CD1c-positive myeloid dendritic cell (primary cell): Measurements from ENCODE around the gene AGPAT1.
"Not testable (repeated sequence)": the region's sequence is repeated elsewhere in the genome, so short reads cannot be mapped to it uniquely, and the experiment has no call there.

Source experiments
- DNase-seq: peaks from one replicate; pipeline ENCODE4 v3.0.0-alpha.2; 2016; ENCODE audit errors: extremely low spot score

Gene AGPAT1

DNA sequence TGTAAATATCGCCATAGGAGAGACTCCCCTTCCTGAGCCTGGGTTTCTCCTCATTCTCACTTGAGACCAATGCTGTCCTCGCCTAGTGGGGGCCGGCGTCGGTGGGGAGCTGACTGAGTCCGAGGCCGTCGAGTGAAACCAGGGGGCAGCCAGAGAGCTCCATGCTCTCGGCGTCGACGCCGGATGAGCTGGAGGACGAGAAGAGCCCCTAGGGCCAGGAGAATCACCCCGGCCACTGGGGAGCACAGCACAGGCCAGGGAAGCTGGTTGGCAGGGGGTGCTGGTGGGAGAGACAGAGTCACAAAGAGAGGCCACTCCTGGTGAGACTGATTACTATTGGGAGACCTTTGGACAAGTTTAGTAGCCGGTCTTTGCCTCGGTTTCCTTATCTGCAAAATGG, 23.0 kb upstream of the AGPAT1 start:
- DNase-seq, result no peak

DNA sequence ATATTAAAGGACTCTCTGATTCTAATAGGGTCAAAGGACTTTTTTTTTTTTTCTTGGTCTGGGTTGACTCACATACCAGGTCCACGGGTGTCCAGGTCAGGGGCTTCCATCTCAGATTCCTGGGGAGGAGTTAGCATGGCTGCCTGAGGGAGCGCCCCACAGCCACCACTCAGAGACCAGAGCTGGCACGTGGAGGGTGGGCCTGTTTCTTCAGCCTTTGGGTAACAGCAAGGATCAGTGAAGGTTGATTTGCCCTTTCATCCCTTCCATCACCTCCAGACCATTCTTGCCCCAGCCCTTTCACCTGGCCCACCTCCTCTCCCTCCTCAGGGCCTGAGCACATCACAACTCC, 22.4 kb upstream of the AGPAT1 start:
- no peak for DNase-seq

GRCh38 chr6:32196682-32197616, 21.1 kb upstream of the AGPAT1 start:
- DNase-seq, result peak; percentile 50

DNA sequence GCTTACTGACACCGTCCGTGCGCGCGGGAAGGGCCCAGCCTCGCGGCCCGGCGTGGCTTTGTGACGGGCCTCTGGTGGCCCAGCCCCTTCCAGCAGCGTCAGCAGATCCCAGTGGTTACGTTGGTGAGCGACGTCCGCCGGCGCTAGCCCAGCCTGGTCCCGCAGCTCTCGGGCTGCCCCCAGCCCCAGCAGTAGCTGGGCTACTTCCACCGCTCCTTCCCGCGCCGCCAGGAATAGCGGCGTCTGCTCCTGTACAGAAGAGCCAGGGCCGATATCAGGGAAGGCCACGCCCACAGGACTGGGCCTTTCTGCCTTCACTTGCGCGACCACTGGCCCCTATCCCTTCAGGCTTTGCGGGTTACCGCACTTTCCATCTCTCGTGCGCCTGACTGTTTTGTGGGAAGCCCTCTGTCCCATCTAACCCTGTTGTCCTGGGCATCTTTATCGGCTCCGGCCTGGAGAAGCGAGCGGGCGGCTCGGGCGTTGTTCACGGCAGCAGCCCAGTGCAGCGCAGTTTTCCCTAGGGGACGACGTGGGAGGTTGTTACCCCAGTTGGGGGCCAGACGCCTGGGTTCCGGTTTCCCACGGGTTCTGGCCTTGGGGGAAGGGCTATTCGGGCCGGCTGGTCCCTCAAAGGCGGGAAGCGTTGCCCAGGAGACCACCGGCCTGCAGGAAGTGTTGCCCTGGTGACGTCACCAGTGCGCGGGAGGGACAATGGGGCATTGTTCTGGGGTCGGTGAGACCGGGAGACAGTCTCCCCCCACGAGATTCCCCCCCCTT, 20.2 kb upstream of the AGPAT1 start:
- peak; percentile 65 for DNase-seq

GRCh38 chr6:32195652-32195901, 19.7 kb upstream of the AGPAT1 start:
- peak; percentile 100 for DNase-seq

DNA sequence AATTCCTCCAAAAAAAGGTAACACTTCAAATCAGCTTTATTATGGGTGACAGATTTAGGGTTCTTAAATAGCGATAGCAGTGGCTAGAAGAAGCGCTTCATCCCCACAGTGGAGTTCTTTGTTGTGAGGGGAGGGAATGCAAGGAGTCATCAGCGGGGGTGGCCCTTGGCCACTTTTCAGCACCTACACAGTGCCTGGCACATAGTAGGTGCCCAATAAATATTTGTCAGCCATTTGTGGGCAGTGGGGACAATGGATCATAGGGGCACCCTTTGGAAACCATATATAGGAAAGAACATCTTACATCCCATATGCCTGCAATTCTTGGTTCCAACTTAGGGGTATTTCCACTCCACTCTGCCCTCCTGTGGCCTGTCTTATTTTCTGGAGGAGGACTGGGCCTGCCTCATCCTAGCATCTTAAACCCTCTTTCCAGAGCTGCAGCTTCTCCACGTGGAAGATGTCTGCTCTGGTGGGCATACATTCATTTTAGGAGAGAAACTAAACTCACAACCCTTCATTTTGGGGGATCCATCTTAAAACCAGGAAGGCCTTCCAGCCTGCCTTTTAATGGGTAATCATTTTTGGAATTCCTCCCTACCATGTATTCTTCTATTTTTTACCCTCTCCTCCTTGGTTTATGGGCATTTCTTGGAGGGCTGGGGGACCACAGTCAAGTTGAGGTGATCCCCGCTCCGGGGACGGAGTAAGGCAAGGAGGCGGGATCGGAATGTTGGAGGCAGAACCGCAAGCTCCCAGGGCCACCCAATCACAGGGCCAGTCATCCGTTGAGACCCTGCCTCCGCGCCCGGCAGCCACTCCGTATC, 19.2 kb upstream of the AGPAT1 start:
- peak; percentile 70 for DNase-seq

- no peak for DNase-seq
These were observed 18.5 kb upstream of the AGPAT1 start for GRCh38 chr6:32194388-32194787.

GRCh38 chr6:32193096-32193495, 17.2 kb upstream of the AGPAT1 start:
- not testable (repeated sequence) for DNase-seq

GRCh38 chr6:32192608-32193039, 16.7 kb upstream of the AGPAT1 start, which contains the start of gene GPSM3:
Gene GPSM3 (minus strand): TSS chr6:32192643. CDS start chr6:32192513, 130 bp downstream.
- DNase-seq, result peak; percentile 65

- no peak for DNase-seq
These were observed 16.1 kb upstream of the AGPAT1 start for GRCh38 chr6:32191696-32192607.

- DNase-seq, result no peak
These were observed 15.2 kb upstream of the AGPAT1 start for GRCh38 chr6:32190911-32191677.

DNA sequence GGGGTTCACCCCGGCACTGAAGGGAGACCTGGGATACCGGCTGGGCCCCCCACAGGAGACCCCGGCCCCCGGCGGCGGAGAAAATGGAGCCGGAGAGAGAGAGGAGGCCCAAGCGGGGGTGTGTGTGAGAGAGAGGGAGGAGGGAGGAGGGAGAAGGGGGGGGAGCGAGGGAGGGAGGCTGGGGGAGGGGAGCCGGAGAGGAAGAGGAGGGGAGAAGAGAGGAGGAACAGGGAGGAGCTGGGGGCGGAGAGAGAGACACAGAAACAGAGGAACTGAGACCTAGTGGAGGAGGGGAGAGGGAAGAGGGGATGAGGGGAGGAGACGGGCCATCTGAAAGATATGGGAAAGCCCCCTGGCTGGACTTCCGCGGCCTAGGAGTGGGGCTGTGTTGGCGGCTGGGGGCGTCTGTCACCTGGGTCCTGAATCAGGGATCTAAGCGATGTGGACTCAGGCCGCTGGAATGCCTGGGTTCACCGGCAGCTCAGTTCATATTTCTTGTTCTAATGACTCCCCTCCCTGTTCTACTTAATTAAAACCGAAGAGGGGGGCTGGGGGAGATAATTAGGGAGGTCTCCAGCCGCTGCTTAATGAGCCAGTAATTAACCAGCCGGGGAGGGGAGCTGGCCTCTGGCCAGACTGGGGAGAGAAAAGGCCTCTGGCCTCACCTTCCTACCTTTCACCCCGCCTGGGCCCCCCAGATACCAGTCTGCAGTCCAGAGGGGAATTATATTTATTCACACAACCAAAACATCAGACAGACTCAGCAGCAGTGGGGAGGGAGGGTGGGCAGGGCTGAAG, 14.4 kb upstream of the AGPAT1 start, which contains the start of gene PBX2:
TSS of gene PBX2 (minus strand) at position 149 of the 798 bp plus-strand sequence. CDS start 287 bp downstream, outside the sequence.
- peak; percentile 84 for DNase-seq

GRCh38 chr6:32189742-32190053, 13.8 kb upstream of the AGPAT1 start:
- DNase-seq, result no peak

DNA sequence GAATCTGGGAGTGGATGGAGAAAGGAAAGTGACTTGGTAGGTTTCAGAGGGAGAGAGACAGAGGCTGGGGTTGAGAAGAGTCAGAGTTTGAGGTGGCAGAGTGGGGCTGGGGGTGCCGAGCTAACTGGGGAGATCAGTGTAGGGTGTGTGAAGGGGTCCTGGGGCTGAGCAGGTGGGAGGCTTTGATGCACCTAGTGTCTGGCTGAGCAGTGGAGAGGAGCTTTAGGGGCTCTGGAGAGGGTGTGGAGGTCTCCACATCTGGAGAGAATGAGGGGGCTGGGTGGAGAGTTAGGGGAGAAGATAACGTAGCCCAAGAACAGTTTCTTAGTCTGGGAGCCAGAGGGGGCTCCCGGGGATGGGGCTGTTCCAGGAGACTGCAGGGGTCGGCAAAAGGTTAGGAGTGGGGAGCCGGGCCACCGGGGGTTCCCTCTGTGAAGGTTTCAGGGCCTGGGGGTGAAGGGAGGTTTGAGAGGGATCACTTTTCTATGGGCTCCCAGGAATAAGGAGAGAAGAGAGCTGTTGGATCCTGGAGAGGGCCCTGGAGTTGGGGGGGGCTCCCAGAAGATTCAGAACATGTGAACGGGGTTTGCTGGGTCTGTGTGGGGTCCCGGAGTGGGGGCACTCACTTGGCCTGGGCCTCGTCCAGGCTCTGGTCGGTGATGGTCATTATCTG, 13.3 kb upstream of the AGPAT1 start:
- no peak for DNase-seq

GRCh38 chr6:32188381-32189068, 12.6 kb upstream of the AGPAT1 start:
- DNase-seq, result no peak

GRCh38 chr6:32187725-32188380, 12.0 kb upstream of the AGPAT1 start:
- not testable (repeated sequence) for DNase-seq

GRCh38 chr6:32187009-32187709, 11.3 kb upstream of the AGPAT1 start:
- DNase-seq, result peak; percentile 48
